ENCODE measurements around the gene KRTAP20-1.

KRTAP20-1 gene

DNA sequence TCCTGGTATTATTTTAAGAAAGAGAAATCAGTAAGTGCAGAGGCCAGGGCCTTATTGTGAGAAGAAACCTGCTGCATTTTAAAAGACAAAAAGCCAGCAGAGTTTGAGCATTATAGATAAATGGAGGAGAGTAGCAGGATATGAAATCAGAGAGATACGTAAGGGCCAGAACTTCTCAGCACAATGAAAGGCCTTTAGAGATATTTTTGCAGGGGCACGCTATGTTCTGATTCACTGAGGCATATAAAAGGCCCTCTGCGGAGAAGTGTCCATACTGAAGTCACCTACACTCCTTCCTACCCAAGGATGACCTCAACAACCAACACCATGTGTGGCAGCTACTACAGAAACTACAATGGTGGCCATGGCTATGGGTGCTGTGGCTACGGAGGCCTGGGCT is 24.1 kb upstream of the KRTAP20-1 start, which contains the start of gene KRTAP6-3:
Gene KRTAP6-3, plus strand, starts transcription at position 301 of the 400 bp plus-strand sequence. Its CDS starts 6 bp downstream, at position 307.
- no peak for DNase-seq
- TF ChIP-seq, protein P1, sequence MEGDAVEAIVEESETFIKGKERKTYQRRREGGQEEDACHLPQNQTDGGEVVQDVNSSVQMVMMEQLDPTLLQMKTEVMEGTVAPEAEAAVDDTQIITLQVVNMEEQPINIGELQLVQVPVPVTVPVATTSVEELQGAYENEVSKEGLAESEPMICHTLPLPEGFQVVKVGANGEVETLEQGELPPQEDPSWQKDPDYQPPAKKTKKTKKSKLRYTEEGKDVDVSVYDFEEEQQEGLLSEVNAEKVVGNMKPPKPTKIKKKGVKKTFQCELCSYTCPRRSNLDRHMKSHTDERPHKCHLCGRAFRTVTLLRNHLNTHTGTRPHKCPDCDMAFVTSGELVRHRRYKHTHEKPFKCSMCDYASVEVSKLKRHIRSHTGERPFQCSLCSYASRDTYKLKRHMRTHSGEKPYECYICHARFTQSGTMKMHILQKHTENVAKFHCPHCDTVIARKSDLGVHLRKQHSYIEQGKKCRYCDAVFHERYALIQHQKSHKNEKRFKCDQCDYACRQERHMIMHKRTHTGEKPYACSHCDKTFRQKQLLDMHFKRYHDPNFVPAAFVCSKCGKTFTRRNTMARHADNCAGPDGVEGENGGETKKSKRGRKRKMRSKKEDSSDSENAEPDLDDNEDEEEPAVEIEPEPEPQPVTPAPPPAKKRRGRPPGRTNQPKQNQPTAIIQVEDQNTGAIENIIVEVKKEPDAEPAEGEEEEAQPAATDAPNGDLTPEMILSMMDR (IDR thresholded peaks at IDR 0.05; ENCODE audit: borderline replicate concordance, extremely low read depth, low read length, poor library complexity, severe bottlenecking): no peak
- TF ChIP-seq EZH2 (IDR thresholded peaks at IDR 0.05; ENCODE audit: borderline replicate concordance, low read depth, low read length, severe bottlenecking): no peak
- no peak within 1 kb of the TSS for H2AFZ ChIP-seq (ENCODE audit: low read depth, low read length)

DNA sequence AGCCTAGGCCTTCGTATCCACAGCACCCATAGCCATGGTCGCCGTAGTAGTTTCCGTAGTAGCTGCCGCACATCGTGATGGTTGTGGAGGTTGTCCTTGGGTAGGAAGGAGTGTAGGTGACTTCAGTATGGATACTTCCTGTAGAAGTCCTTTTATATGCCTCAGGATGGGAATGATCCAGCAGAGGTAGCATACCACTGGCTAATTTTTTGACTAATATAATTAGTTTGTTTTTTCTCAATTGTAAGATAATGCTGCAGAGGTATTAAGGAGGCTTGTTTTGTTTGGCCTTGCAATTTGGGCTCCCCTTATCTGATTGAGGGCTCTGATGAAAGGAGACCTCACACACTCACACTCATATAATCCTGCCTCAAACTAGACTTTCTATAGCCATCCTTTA is 17.4 kb upstream of the KRTAP20-1 start, which contains the start of gene KRTAP6-2:
Gene KRTAP6-2, minus strand, starts transcription at position 101 of the 400 bp plus-strand sequence. Its CDS starts 28 bp downstream, at position 73.
- TF ChIP-seq EZH2 (IDR thresholded peaks at IDR 0.05; ENCODE audit: borderline replicate concordance, low read depth, low read length, severe bottlenecking): no peak
- TF ChIP-seq, protein P1 (IDR thresholded peaks at IDR 0.05; ENCODE audit: borderline replicate concordance, extremely low read depth, low read length, poor library complexity, severe bottlenecking): no peak
- Histone ChIP-seq H3K79me2 (ENCODE audit: insufficient read depth, low read length) (no peaks in the 10 kb centered on the region), H3K4me3 (ENCODE audit: low read depth in 1 of 2, low read length in 2 of 2) (no peak within 1 kb of the TSS), H3K9ac (ENCODE audit: low read depth, low read length) (no peak within 1 kb of the TSS), H2AFZ (ENCODE audit: low read depth, low read length) (no peak within 1 kb of the TSS), H3K36me3 (ENCODE audit: insufficient read depth, low read length) (no peaks in the 10 kb centered on the region), H3K27ac (ENCODE audit: low read length) (no peak within 1 kb of the TSS), H3K27me3 (ENCODE audit: insufficient read depth, low read length, poor library complexity) (no peaks in the 10 kb centered on the region), H3K4me1 (ENCODE audit: insufficient read depth, low read length) (no peaks in the 10 kb centered on the region), H4K20me1 (ENCODE audit: insufficient read depth, low read length) (no peaks in the 10 kb centered on the region), H3K9me3 (ENCODE audit: insufficient read depth, low read length, severe bottlenecking) (no peaks in the 10 kb centered on the region), H3K4me2 (ENCODE audit: insufficient read depth, low read length) (no peak within 1 kb of the TSS)
- no peak for ATAC-seq (ENCODE audit: insufficient read depth, low read depth)
- no peak for DNase-seq

More for the DNA sequence above, 24.1 kb upstream of the KRTAP20-1 start, which contains the start of gene KRTAP6-3:
- no peaks in the 10 kb centered on the region for H4K20me1 ChIP-seq (ENCODE audit: insufficient read depth, low read length)
- no peak for ATAC-seq (ENCODE audit: insufficient read depth, low read depth)
- no peaks in the 10 kb centered on the region for H3K4me1 ChIP-seq (ENCODE audit: insufficient read depth, low read length)
- no peaks in the 10 kb centered on the region for H3K27me3 ChIP-seq (ENCODE audit: insufficient read depth, low read length, poor library complexity)
- H3K4me3 ChIP-seq (ENCODE audit: low read depth in 1 of 2, low read length in 2 of 2): no peak within 1 kb of the TSS
- H3K4me2 ChIP-seq (ENCODE audit: insufficient read depth, low read length): no peak within 1 kb of the TSS
- no peaks in the 10 kb centered on the region for H3K79me2 ChIP-seq (ENCODE audit: insufficient read depth, low read length)
- H3K36me3 ChIP-seq (ENCODE audit: insufficient read depth, low read length): no peaks in the 10 kb centered on the region
- H3K9me3 ChIP-seq (ENCODE audit: insufficient read depth, low read length, severe bottlenecking): no peaks in the 10 kb centered on the region
- no peak within 1 kb of the TSS for H3K27ac ChIP-seq (ENCODE audit: low read length)
- no peak within 1 kb of the TSS for H3K9ac ChIP-seq (ENCODE audit: low read depth, low read length)

DNA sequence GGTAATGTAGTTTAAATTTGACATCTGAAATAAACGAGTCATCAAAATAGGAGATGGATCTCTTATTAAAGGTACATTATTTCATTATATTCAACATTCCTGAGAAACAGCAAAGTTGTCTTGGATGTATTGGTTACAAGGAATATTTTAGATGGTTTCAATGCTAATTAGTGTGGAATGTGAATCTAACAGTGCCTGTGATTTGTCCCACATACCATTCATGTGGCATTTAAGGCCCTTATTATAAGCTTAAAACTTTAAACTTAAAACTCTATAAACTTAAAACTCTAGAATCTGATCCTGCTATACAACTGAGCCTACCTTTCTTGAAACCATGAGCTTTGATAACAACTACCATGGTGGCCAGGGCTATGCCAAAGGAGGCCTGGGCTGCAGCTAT is 15.4 kb upstream of the KRTAP20-1 start, which contains the start of gene KRTAP22-1:
Gene KRTAP22-1, plus strand, starts transcription at position 301 of the 400 bp plus-strand sequence.
- Histone ChIP-seq H3K36me3 (ENCODE audit: insufficient read depth, low read length) (no peaks in the 10 kb centered on the region), H3K4me2 (ENCODE audit: insufficient read depth, low read length) (no peak within 1 kb of the TSS), H3K9me3 (ENCODE audit: insufficient read depth, low read length, severe bottlenecking) (no peaks in the 10 kb centered on the region), H2AFZ (ENCODE audit: low read depth, low read length) (no peak within 1 kb of the TSS), H4K20me1 (ENCODE audit: insufficient read depth, low read length) (no peaks in the 10 kb centered on the region), H3K4me3 (ENCODE audit: low read depth in 1 of 2, low read length in 2 of 2) (no peak within 1 kb of the TSS), H3K4me1 (ENCODE audit: insufficient read depth, low read length) (no peaks in the 10 kb centered on the region), H3K79me2 (ENCODE audit: insufficient read depth, low read length) (no peaks in the 10 kb centered on the region), H3K27me3 (ENCODE audit: insufficient read depth, low read length, poor library complexity) (no peaks in the 10 kb centered on the region), H3K27ac (ENCODE audit: low read length) (no peak within 1 kb of the TSS), H3K9ac (ENCODE audit: low read depth, low read length) (no peak within 1 kb of the TSS)
- DNase-seq (no peak), ATAC-seq (ENCODE audit: insufficient read depth, low read depth) (no peak)
- TF ChIP-seq EZH2 (IDR thresholded peaks at IDR 0.05; ENCODE audit: borderline replicate concordance, low read depth, low read length, severe bottlenecking): no peak
- TF ChIP-seq, protein P1 (IDR thresholded peaks at IDR 0.05; ENCODE audit: borderline replicate concordance, extremely low read depth, low read length, poor library complexity, severe bottlenecking): no peak

Measured in DND-41 (cell line).